GM12874 (cell line): ENCODE measurements around the gene CACNG7.

Source experiments
- CTCF ChIP-seq: IDR thresholded peaks from 2 replicates; pipeline ENCODE4 v1.5.1; 2011; ENCODE audit warnings: low read depth, mild to moderate bottlenecking, control low read depth, low read length, moderate library complexity; ENCODE audit not compliant: insufficient read depth

Gene CACNG7

GRCh38 chr19:53992815-53993214 lies 83.7 kb downstream of the CACNG7 start:
- TF ChIP-seq CTCF: no peak

- no peak for TF ChIP-seq CTCF
Observed at GRCh38 chr19:53993448-53993847, 84.4 kb downstream of the CACNG7 start.
